ENCODE data around the gene CPLX1.
"Not testable (repeated sequence)": the region's sequence is repeated elsewhere in the genome, so short reads cannot be mapped to it uniquely, and the experiment has no call there.

The CPLX1 gene

DNA sequence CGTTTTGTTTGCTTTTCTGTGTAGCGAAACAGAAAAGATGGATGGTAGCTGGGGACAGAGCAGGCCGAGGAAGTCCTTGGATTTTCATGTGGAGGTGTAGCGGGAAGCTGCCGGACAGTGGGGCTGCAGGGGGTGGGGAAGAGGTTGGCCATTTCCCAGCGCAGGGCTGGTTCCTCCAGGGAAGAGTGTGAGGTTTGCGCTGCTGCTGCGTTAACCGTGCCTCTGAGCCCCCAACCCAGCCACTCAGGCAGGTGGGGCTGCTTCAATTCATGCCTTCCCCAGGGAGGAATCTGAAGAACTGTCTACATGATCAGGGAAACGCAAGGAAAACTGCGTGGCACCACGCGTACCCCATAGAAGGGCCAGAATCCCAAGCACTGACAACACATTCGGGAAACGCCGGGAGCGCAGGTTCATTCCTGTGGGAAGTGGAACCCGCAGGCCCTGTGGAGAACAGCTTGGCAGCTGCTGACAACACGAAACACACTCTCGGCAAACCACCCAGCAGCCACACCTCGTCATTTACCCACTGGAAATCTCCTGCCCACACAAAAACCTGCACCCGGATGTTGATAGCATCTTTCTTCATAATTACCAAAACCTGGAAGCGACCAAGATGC is 62.6 kb downstream of the CPLX1 start:
- DNase-seq = no peak
- Histone ChIP-seq H3K4me3 (no peak overlapping the region), H3K27ac (no peak overlapping the region), H3K4me1 (no peaks in the 10 kb centered on the region), H3K36me3 (peaks cover 82 to 84% (median 84%) of the 10 kb centered on the region in 3 donors), H3K27me3 (no peaks in the 10 kb centered on the region), H3K9me3 (peaks cover 5 to 84% (median 76%) of the 10 kb centered on the region in 3 donors)
- TF ChIP-seq, protein P1, sequence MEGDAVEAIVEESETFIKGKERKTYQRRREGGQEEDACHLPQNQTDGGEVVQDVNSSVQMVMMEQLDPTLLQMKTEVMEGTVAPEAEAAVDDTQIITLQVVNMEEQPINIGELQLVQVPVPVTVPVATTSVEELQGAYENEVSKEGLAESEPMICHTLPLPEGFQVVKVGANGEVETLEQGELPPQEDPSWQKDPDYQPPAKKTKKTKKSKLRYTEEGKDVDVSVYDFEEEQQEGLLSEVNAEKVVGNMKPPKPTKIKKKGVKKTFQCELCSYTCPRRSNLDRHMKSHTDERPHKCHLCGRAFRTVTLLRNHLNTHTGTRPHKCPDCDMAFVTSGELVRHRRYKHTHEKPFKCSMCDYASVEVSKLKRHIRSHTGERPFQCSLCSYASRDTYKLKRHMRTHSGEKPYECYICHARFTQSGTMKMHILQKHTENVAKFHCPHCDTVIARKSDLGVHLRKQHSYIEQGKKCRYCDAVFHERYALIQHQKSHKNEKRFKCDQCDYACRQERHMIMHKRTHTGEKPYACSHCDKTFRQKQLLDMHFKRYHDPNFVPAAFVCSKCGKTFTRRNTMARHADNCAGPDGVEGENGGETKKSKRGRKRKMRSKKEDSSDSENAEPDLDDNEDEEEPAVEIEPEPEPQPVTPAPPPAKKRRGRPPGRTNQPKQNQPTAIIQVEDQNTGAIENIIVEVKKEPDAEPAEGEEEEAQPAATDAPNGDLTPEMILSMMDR (IDR thresholded peaks at IDR 0.05) = no peak
- intact Hi-C loops (cut with DNase I; ENCODE audit: low total_unique reads) = no loop called here

DNA sequence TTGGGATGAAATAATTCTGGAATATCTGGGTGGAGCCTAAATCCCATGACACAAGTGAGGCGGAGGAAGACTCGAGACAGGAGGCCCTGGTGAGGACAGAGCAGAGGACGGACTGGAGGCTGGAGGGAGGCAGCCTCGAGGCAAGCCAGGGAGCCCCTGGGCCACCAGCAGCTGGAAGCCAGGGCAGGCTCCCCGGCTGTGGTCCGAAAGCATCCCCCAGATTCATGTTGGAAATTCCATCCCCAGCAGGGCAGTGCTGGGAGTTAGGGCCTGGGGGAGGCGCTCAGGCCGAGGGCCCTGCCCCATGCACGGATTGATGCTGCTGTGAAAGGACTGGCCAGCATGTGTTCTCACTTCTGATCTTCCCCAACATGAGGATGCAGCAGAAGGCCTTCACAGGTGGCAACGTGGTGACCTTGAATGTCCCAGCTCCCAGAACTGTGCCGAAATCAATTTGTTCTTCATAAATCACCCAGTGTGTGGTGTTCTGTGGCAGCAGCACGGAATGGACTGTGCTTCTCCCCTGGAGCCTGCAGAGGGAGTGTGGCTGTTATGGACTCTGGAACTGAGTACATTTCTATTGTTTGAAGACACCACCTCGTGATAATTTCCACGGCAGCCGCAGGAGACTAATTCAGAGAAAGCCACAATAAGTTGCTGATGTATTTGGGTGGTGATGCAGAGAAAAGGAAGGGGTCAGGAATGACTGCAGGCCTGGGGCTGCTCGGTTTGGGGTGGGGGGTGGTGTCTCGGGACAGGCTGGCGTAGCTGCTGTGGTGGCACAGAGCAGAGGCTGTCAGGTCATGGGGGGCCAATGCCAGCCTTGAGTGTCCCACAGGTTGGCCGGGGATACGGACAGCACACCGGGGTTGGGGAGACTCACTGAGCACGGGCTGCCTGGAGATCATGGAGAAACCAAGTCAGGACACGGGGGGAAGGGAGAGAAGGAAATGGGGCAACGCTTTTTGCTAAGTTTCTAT is 63.4 kb downstream of the CPLX1 start:
- TF ChIP-seq, protein P1 (IDR thresholded peaks at IDR 0.05) = no peak
- no peak for DNase-seq
- peaks cover 5 to 84% (median 71%) of the 10 kb centered on the region in 3 donors for H3K9me3 ChIP-seq
- no peaks in the 10 kb centered on the region for H3K27me3 ChIP-seq
- H3K36me3 ChIP-seq = peaks cover 82 to 84% (median 83%) of the 10 kb centered on the region in 3 donors
- H3K4me3 ChIP-seq = no peak overlapping the region
- intact Hi-C loops (cut with DNase I; ENCODE audit: low total_unique reads) = no loop called here
- H3K27ac ChIP-seq = no peak overlapping the region
- no peaks in the 10 kb centered on the region for H3K4me1 ChIP-seq

DNA sequence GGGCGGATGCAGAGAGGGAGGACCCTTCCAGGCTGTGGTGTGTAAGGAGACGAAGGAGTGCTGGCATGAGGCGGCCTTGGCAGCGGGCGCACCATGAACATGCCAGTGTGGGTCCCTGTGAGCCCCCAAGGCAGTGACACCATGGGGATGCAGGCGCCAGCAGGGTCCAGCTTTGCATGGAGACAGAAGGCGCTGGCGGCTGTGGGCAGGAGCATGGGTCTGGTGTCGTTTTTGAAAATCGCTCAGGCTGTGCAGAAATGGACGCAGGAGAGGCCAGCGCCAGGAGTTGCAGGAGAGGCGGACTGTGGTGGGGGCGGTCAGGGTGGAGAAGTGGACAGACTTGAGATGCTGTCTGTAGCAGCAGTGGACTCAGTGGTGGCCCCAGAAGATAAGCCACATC is 64.2 kb downstream of the CPLX1 start:
- Histone ChIP-seq H3K4me1 (no peaks in the 10 kb centered on the region), H3K27me3 (no peaks in the 10 kb centered on the region), H3K4me3 (no peak overlapping the region), H3K36me3 (peaks cover 82 to 84% (median 83%) of the 10 kb centered on the region in 3 donors), H3K9me3 (peaks cover 5 to 84% (median 69%) of the 10 kb centered on the region in 3 donors), H3K27ac (no peak overlapping the region)
- TF ChIP-seq, protein P1 (IDR thresholded peaks at IDR 0.05) = no peak
- intact Hi-C loops (cut with DNase I; ENCODE audit: low total_unique reads) = no loop called here
- no peak for DNase-seq

DNA sequence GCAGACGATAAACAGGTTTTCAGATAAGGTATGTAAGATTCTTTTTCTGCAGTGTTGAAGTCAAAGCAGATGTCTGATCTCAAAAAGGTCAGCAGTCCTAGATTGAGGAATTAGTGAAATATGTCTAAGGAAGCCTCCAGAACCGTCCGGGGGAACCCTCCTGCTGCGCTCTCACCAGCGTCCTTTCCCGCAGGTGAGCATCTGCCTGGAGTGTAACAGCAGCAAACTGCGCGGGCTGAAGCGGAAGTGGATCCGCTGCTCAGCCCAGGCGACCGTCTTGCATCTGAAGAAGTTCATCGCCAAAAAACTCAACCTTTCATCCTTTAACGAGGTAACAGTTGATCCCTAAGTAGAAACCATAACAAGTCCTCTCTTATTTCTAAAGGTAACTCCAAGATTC is 64.8 kb downstream of the CPLX1 start:
- H3K27ac ChIP-seq = no peak overlapping the region
- TF ChIP-seq, protein P1 (IDR thresholded peaks at IDR 0.05) = no peak
- no peaks in the 10 kb centered on the region for H3K27me3 ChIP-seq
- peaks cover 82 to 84% (median 83%) of the 10 kb centered on the region in 3 donors for H3K36me3 ChIP-seq
- DNase-seq = no peak
- H3K9me3 ChIP-seq = peaks cover 5 to 84% (median 63%) of the 10 kb centered on the region in 3 donors
- H3K4me3 ChIP-seq = no peak overlapping the region
- intact Hi-C loops (cut with DNase I; ENCODE audit: low total_unique reads) = no loop called here
- H3K4me1 ChIP-seq = no peaks in the 10 kb centered on the region

DNA sequence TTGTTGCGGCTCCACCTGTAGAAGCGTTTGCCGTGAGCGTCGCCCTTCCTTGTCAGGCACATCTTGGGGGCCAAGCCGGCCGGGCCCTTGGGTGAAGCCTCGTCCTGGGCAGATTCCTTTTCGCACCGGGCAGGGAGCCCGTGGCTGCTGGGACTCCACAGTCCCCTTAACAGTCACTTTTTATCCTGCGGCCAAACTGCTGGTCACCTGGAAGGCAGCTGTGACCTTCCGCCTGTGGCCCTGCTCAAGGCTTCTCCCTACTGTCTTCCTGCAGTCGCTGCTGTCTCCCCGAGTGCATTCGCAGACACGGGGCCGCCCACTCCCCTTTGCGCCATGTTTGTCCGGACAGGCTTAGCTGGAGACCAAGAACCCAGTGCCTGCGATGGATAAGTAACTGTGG is 65.3 kb downstream of the CPLX1 start:
- TF ChIP-seq, protein P1 (IDR thresholded peaks at IDR 0.05) = no peak
- H3K27me3 ChIP-seq = no peaks in the 10 kb centered on the region
- no peak for DNase-seq
- peaks cover 80 to 82% (median 81%) of the 10 kb centered on the region in 3 donors for H3K36me3 ChIP-seq
- no peak overlapping the region for H3K4me3 ChIP-seq
- intact Hi-C loops (cut with DNase I; ENCODE audit: low total_unique reads) = no loop called here
- peaks cover 5 to 80% (median 58%) of the 10 kb centered on the region in 3 donors for H3K9me3 ChIP-seq
- no peak overlapping the region for H3K27ac ChIP-seq
- H3K4me1 ChIP-seq = no peaks in the 10 kb centered on the region

DNA sequence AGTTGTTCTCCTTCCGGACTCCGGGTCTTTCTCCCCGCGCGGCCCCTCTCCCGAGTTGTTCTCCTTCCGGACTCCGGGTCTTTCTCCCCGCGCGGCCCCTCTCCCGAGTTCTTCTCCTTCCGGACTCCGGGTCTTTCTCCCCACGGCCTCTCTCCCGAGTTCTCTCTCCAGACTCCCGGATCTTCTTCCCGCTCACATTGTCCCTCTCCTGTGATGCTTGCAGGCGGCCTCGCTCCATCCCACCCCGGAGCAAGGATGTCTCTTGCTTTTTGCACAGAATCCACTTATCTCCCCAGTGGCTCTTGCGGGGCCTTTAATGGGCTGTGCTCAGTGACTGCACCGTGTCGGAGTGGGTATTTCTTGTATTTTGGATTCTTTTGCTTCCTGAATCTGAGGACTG is 66.1 kb downstream of the CPLX1 start:
- H3K36me3 ChIP-seq = peaks cover 78 to 82% (median 81%) of the 10 kb centered on the region in 3 donors
- H3K27ac ChIP-seq; DNase-seq; H3K4me1 ChIP-seq; H3K27me3 ChIP-seq; intact Hi-C loops (cut with DNase I; ENCODE audit: low total_unique reads); H3K4me3 ChIP-seq: not testable (repeated sequence)
- peaks cover 8 to 79% (median 53%) of the 10 kb centered on the region in 3 donors for H3K9me3 ChIP-seq
